WTC11 (cell line): ENCODE results near the gene PRKCQ. TPM values are rescaled to one million over a fixed set of nuclear protein-coding genes. Genes with fewer than 3 reads are reported as not detected.

Source experiments
- ATAC-seq: fragments of 200-7000 bp; cut with Tn5 transposase; 2 replicates; pipeline ENCODE4 v1.10.0; 2021; ENCODE audit warnings: mild to moderate bottlenecking, moderate library complexity
- CTCF ChIA-PET: fragments of 300-600 bp; sonication (Branson Sonifier 250); formaldehyde crosslinking; loops from one replicate; lab custom pipeline; 2021; ENCODE audit warnings: antibody characterized with exemption; lab: Charles Lee
- POLR2A ChIA-PET: fragments of 350-600 bp; sonication (Branson Sonifier 250); formaldehyde crosslinking; loops from one replicate; lab custom pipeline; 2021; ENCODE audit warnings: antibody characterized with exemption; lab: Charles Lee
- DNase-seq: peaks from one replicate; pipeline ENCODE4 v3.0.0; 2021; ENCODE audit warnings: low spot score
- H3K27ac Mint-ChIP-seq: 2 replicates; pipeline ENCODE4 v1.8.0; 2021; ENCODE audit warnings: mixed read lengths
- H3K27me3 Mint-ChIP-seq: 2 replicates; pipeline ENCODE4 v1.8.0; 2021; ENCODE audit warnings: low read depth, mild to moderate bottlenecking, moderate library complexity, mixed read lengths
- H3K36me3 Mint-ChIP-seq: 2 replicates; pipeline ENCODE4 v1.8.0; 2021; ENCODE audit warnings: mixed read lengths
- H3K4me1 Mint-ChIP-seq: 2 replicates; pipeline ENCODE4 v1.8.0; 2022; ENCODE audit warnings: mixed read lengths
- H3K4me3 Mint-ChIP-seq: 2 replicates; pipeline ENCODE4 v1.8.0; 2021; ENCODE audit warnings: mild to moderate bottlenecking, moderate library complexity, mixed read lengths
- H3K9me3 Mint-ChIP-seq: 2 replicates; pipeline ENCODE4 v1.8.0; 2021; ENCODE audit warnings: mixed read lengths
- CREM ChIP-seq: sonication (generic); formaldehyde crosslinking; IDR thresholded peaks from 2 replicates; pipeline ENCODE4 v1.8.1; 2022; ENCODE audit warnings: mild to moderate bottlenecking, missing genetic modification reagents, moderate library complexity
- GABPB1 ChIP-seq: sonication (generic); formaldehyde crosslinking; IDR thresholded peaks from 2 replicates; pipeline ENCODE4 v1.8.1; 2023; ENCODE audit warnings: mild to moderate bottlenecking, missing genetic modification reagents
- KAT7 ChIP-seq: sonication (generic); formaldehyde crosslinking; IDR thresholded peaks from 2 replicates; pipeline ENCODE4 v1.8.1; 2023; ENCODE audit warnings: missing genetic modification reagents, mild to moderate bottlenecking, borderline replicate concordance
- RORB ChIP-seq: fragments of 250-450 bp; sonication (Bioruptor Pico); IDR thresholded peaks from 2 replicates; pipeline ENCODE4 v1.9.0; 2021; ENCODE audit warnings: mild to moderate bottlenecking
- ZNF263 ChIP-seq: sonication (generic); formaldehyde crosslinking; IDR thresholded peaks from 2 replicates; pipeline ENCODE4 v1.8.1; 2022; ENCODE audit warnings: low read depth, mild to moderate bottlenecking, moderate library complexity, missing genetic modification reagents
- ZNF317 ChIP-seq: sonication (generic); formaldehyde crosslinking; IDR thresholded peaks from 2 replicates; pipeline ENCODE4 v1.8.1; 2023; ENCODE audit warnings: low read depth, mild to moderate bottlenecking, moderate library complexity, missing genetic modification reagents, borderline replicate concordance
- total RNA-seq: library from RNA; stranded (reverse); gene quantifications from 3 replicates; pipeline ENCODE4 v1.2.3, GENCODE V29; 2021
- TF ChIP-seq, protein P1 (sequence below): sonication (generic); formaldehyde crosslinking; IDR thresholded peaks from 2 replicates; pipeline ENCODE4 v1.8.1; 2023; ENCODE audit warnings: mild to moderate bottlenecking, missing genetic modification reagents, borderline replicate concordance
- TF ChIP-seq, protein P2 (sequence below): sonication (generic); formaldehyde crosslinking; IDR thresholded peaks from 2 replicates; pipeline ENCODE4 v1.8.0; 2022; ENCODE audit warnings: mild to moderate bottlenecking, missing genetic modification reagents
- TF ChIP-seq, protein P3 (sequence below): sonication (generic); formaldehyde crosslinking; IDR thresholded peaks from 2 replicates; pipeline ENCODE4 v1.8.1; 2023; ENCODE audit warnings: mild to moderate bottlenecking, missing genetic modification reagents
- TF ChIP-seq, protein P4 (sequence below): fragments of 250-450 bp; sonication (Bioruptor Pico); IDR thresholded peaks from 2 replicates; pipeline ENCODE4 v1.9.0; 2021; ENCODE audit warnings: mild to moderate bottlenecking
- TF ChIP-seq, protein P5 (sequence below): sonication (generic); formaldehyde crosslinking; IDR thresholded peaks from 2 replicates; pipeline ENCODE4 v1.8.1; 2023; ENCODE audit warnings: mild to moderate bottlenecking, missing genetic modification reagents
- TF ChIP-seq, protein P6 (sequence below): sonication (generic); formaldehyde crosslinking; IDR thresholded peaks from 2 replicates; pipeline ENCODE4 v1.8.0; 2022; ENCODE audit warnings: mild to moderate bottlenecking, missing genetic modification reagents
- TF ChIP-seq, protein P7 (sequence below): sonication (generic); formaldehyde crosslinking; conservative IDR thresholded peaks from 2 replicates; pipeline ENCODE4 v1.8.1; 2022; ENCODE audit warnings: mild to moderate bottlenecking, missing genetic modification reagents
- TF ChIP-seq, protein P8 (sequence below): sonication (generic); formaldehyde crosslinking; IDR thresholded peaks from 2 replicates; pipeline ENCODE4 v1.8.1; 2022; ENCODE audit warnings: low read depth, missing genetic modification reagents, borderline replicate concordance

Gene PRKCQ
- total RNA-seq, 1 experiment from 2014 or later = 8.7 TPM

DNA sequence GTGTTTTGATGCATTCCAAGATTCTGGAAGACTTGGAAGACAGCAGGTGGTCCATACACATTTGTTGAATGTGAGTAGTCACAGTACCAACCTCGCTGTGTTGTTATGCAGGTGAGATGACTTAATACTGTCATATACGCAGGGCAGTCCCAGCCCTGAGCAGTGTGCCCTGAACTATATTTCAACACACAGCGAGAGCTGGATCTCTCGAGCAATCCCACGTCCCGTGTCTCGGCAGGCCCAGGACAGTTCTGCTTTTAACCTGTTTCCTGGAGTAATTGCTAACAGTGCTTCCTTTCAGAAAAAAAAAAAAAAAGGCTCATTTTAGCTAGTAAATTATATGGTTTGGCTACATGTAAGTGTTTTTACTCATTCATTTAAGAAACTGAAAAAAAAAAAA lies 179.7 kb downstream of the PRKCQ start:
- DNase-seq (no peak), ATAC-seq (no peak)
- no peaks in the 10 kb centered on the region; the same call in 1 of the 2 replicates for H3K27me3 Mint-ChIP-seq
- no peak overlapping the region for H3K27ac Mint-ChIP-seq
- CTCF ChIA-PET = interaction anchor here (0.6 to 4.0 kb wide), 7 partner anchors 167 to 361 kb away, joined by 3 to 160 read pairs (median 14); partner anchors contain the start of gene PFKFB3
- POLR2A ChIA-PET = interaction anchor here (2.5 kb wide), 1 partner anchor 198 kb away, joined by 33 read pairs; the partner anchor contains the start of gene PFKFB3
- no peaks in the 10 kb centered on the region for H3K36me3 Mint-ChIP-seq
- H3K4me1 Mint-ChIP-seq = peaks cover 25% of the 10 kb centered on the region
- TF ChIP-seq, protein P1, sequence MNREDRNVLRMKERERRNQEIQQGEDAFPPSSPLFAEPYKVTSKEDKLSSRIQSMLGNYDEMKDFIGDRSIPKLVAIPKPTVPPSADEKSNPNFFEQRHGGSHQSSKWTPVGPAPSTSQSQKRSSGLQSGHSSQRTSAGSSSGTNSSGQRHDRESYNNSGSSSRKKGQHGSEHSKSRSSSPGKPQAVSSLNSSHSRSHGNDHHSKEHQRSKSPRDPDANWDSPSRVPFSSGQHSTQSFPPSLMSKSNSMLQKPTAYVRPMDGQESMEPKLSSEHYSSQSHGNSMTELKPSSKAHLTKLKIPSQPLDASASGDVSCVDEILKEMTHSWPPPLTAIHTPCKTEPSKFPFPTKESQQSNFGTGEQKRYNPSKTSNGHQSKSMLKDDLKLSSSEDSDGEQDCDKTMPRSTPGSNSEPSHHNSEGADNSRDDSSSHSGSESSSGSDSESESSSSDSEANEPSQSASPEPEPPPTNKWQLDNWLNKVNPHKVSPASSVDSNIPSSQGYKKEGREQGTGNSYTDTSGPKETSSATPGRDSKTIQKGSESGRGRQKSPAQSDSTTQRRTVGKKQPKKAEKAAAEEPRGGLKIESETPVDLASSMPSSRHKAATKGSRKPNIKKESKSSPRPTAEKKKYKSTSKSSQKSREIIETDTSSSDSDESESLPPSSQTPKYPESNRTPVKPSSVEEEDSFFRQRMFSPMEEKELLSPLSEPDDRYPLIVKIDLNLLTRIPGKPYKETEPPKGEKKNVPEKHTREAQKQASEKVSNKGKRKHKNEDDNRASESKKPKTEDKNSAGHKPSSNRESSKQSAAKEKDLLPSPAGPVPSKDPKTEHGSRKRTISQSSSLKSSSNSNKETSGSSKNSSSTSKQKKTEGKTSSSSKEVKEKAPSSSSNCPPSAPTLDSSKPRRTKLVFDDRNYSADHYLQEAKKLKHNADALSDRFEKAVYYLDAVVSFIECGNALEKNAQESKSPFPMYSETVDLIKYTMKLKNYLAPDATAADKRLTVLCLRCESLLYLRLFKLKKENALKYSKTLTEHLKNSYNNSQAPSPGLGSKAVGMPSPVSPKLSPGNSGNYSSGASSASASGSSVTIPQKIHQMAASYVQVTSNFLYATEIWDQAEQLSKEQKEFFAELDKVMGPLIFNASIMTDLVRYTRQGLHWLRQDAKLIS (CRISPR knock-in tag) = no peak
- TF ChIP-seq GABPB1 (no peak), CREM (CRISPR knock-in tag) (no peak), KAT7 (CRISPR knock-in tag) (no peak), ZNF317 (no peak), RORB (CRISPR knock-in tag) (no peak)
- TF ChIP-seq, protein P2, sequence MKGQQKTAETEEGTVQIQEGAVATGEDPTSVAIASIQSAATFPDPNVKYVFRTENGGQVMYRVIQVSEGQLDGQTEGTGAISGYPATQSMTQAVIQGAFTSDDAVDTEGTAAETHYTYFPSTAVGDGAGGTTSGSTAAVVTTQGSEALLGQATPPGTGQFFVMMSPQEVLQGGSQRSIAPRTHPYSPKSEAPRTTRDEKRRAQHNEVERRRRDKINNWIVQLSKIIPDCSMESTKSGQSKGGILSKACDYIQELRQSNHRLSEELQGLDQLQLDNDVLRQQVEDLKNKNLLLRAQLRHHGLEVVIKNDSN (CRISPR knock-in tag) = no peak
- TF ChIP-seq, protein P3, sequence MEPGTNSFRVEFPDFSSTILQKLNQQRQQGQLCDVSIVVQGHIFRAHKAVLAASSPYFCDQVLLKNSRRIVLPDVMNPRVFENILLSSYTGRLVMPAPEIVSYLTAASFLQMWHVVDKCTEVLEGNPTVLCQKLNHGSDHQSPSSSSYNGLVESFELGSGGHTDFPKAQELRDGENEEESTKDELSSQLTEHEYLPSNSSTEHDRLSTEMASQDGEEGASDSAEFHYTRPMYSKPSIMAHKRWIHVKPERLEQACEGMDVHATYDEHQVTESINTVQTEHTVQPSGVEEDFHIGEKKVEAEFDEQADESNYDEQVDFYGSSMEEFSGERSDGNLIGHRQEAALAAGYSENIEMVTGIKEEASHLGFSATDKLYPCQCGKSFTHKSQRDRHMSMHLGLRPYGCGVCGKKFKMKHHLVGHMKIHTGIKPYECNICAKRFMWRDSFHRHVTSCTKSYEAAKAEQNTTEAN (CRISPR knock-in tag) = no peak
- TF ChIP-seq, protein P4, sequence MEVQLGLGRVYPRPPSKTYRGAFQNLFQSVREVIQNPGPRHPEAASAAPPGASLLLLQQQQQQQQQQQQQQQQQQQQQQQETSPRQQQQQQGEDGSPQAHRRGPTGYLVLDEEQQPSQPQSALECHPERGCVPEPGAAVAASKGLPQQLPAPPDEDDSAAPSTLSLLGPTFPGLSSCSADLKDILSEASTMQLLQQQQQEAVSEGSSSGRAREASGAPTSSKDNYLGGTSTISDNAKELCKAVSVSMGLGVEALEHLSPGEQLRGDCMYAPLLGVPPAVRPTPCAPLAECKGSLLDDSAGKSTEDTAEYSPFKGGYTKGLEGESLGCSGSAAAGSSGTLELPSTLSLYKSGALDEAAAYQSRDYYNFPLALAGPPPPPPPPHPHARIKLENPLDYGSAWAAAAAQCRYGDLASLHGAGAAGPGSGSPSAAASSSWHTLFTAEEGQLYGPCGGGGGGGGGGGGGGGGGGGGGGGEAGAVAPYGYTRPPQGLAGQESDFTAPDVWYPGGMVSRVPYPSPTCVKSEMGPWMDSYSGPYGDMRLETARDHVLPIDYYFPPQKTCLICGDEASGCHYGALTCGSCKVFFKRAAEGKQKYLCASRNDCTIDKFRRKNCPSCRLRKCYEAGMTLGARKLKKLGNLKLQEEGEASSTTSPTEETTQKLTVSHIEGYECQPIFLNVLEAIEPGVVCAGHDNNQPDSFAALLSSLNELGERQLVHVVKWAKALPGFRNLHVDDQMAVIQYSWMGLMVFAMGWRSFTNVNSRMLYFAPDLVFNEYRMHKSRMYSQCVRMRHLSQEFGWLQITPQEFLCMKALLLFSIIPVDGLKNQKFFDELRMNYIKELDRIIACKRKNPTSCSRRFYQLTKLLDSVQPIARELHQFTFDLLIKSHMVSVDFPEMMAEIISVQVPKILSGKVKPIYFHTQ (CRISPR knock-in tag) = no peak
- TF ChIP-seq, protein P5, sequence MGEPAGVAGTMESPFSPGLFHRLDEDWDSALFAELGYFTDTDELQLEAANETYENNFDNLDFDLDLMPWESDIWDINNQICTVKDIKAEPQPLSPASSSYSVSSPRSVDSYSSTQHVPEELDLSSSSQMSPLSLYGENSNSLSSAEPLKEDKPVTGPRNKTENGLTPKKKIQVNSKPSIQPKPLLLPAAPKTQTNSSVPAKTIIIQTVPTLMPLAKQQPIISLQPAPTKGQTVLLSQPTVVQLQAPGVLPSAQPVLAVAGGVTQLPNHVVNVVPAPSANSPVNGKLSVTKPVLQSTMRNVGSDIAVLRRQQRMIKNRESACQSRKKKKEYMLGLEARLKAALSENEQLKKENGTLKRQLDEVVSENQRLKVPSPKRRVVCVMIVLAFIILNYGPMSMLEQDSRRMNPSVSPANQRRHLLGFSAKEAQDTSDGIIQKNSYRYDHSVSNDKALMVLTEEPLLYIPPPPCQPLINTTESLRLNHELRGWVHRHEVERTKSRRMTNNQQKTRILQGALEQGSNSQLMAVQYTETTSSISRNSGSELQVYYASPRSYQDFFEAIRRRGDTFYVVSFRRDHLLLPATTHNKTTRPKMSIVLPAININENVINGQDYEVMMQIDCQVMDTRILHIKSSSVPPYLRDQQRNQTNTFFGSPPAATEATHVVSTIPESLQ (CRISPR knock-in tag) = no peak
- H3K9me3 Mint-ChIP-seq = no peaks in the 10 kb centered on the region
- H3K4me3 Mint-ChIP-seq = no peak overlapping the region

DNA sequence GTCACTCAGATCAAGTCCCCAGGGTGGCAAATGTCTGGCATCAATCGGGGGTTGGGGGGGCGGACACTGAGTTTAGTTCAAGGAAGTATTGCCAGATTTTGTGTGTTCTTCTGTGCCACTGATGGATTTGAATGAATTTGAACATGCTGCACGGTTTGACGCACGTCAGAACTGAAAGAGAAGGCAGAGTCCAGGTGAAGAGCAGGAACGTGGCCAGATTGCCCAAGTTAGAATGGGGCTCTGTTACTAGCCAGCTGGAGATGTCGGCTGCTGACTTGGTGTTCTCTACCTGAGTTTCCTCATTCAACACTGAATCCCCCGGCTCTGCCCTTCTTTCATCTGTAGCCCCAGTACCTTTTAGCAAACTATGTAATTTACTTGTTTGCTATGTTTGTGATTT lies 180.2 kb downstream of the PRKCQ start:
- CTCF ChIA-PET = interaction anchor here (1.6 to 4.0 kb wide), 3 partner anchors 197 to 313 kb away, joined by 6 to 160 read pairs (median 47); partner anchors contain the start of gene PFKFB3
- no peak for ATAC-seq
- Mint-ChIP-seq H3K9me3 (no peaks in the 10 kb centered on the region), H3K4me3 (no peak overlapping the region)
- TF ChIP-seq, protein P6, sequence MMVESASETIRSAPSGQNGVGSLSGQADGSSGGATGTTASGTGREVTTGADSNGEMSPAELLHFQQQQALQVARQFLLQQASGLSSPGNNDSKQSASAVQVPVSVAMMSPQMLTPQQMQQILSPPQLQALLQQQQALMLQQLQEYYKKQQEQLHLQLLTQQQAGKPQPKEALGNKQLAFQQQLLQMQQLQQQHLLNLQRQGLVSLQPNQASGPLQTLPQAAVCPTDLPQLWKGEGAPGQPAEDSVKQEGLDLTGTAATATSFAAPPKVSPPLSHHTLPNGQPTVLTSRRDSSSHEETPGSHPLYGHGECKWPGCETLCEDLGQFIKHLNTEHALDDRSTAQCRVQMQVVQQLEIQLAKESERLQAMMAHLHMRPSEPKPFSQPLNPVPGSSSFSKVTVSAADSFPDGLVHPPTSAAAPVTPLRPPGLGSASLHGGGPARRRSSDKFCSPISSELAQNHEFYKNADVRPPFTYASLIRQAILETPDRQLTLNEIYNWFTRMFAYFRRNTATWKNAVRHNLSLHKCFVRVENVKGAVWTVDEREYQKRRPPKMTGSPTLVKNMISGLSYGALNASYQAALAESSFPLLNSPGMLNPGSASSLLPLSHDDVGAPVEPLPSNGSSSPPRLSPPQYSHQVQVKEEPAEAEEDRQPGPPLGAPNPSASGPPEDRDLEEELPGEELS (CRISPR knock-in tag) = no peak
- TF ChIP-seq, protein P7, sequence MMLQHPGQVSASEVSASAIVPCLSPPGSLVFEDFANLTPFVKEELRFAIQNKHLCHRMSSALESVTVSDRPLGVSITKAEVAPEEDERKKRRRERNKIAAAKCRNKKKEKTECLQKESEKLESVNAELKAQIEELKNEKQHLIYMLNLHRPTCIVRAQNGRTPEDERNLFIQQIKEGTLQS = no peak
- TF ChIP-seq, protein P8, sequence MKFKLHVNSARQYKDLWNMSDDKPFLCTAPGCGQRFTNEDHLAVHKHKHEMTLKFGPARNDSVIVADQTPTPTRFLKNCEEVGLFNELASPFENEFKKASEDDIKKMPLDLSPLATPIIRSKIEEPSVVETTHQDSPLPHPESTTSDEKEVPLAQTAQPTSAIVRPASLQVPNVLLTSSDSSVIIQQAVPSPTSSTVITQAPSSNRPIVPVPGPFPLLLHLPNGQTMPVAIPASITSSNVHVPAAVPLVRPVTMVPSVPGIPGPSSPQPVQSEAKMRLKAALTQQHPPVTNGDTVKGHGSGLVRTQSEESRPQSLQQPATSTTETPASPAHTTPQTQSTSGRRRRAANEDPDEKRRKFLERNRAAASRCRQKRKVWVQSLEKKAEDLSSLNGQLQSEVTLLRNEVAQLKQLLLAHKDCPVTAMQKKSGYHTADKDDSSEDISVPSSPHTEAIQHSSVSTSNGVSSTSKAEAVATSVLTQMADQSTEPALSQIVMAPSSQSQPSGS (CRISPR knock-in tag) = no peak
- no peak for TF ChIP-seq ZNF263
- TF ChIP-seq, all 79 proteins: peak for 0
- Mint-ChIP-seq H3K4me1 (peaks cover 25% of the 10 kb centered on the region), H3K27ac (peak overlapping the region; percentile 33; the same call in 1 of the 2 replicates), H3K27me3 (no peaks in the 10 kb centered on the region), H3K36me3 (no peaks in the 10 kb centered on the region)
- no peak for DNase-seq
- POLR2A ChIA-PET = interaction anchor here (2.5 kb wide), 1 partner anchor 197 kb away, joined by 33 read pairs; the partner anchor contains the start of gene PFKFB3
